GM12878 (cell line): Measurements from ENCODE around the gene POMT2. TPM values are rescaled to one million over a fixed set of nuclear protein-coding genes. Genes with fewer than 3 reads are reported as not detected.

Experiments used
- ATAC-seq: fragments of 200-7000 bp; cut with Tn5 transposase; 3 replicates; pipeline ENCODE4 v1.9.1; 2020; ENCODE audit warnings: mild to moderate bottlenecking, moderate library complexity
- BruUV-seq: library from RNA; stranded (reverse); fragments of 400-500 nt; replicated peaks from 2 replicates; lab custom pipeline; 2021; lab: Mats Ljungman, UMichigan
- CTCF ChIA-PET: fragments of 300-600 bp; sonication (Branson Sonifier 250); formaldehyde crosslinking; extraction: SDS; loops from one replicate; lab custom pipeline; 2021; ENCODE audit warnings: inconsistent platforms; lab: Yijun Ruan, JAX
- POLR2A ChIA-PET: fragments of 350-600 bp; formaldehyde crosslinking; extraction: SDS; loops from one replicate; lab custom pipeline; 2021; ENCODE audit warnings: inconsistent platforms; lab: Charles Lee
- RAD21 ChIA-PET: fragments of 300-600 bp; sonication (Branson Sonifier 250); formaldehyde crosslinking; loops from one replicate; lab custom pipeline; 2023; ENCODE audit warnings: antibody characterized with exemption; ENCODE audit not compliant: unreplicated experiment; lab: Charles Lee
- SMC1A ChIA-PET: fragments of 300-600 bp; sonication (Branson Sonifier 250); formaldehyde crosslinking; loops from one replicate; lab custom pipeline; 2023; ENCODE audit not compliant: unreplicated experiment, uncharacterized antibody; lab: Charles Lee
- DNase-seq: peaks from one replicate; pipeline ENCODE4 v3.0.0-alpha.2; 2011; ENCODE audit warnings: low read depth, low spot score
- FAIRE-seq: peaks from 3 replicates; lab custom pipeline; 2011; peaks lifted over from hg19 to GRCh38; lab: Jason Lieb, UNC
- H2AFZ ChIP-seq: 2 replicates; pipeline ENCODE4 v1.6.0; 2011; ENCODE audit warnings: low read depth, low read length, control low read depth; ENCODE audit not compliant: control insufficient read depth
- H3K27ac ChIP-seq: 2 replicates; pipeline ENCODE4 v1.5.1; 2011; ENCODE audit warnings: control low read depth; ENCODE audit not compliant: control insufficient read depth, insufficient read depth
- H3K27me3 ChIP-seq, 2 experiments: replicated peaks in 1 of 2; 2 replicates each; pipeline versions ENCODE4 v1.6.0 to v1.6.1; 2011; ENCODE audit warnings: low read length in 1 of 2; ENCODE audit not compliant: control insufficient read depth in 2 of 2, insufficient read depth in 2 of 2
- H3K36me3 ChIP-seq, 2 experiments: 2 replicates each; pipeline ENCODE4 v1.5.1; 2011; ENCODE audit warnings: low read length in 1 of 2; ENCODE audit not compliant: control insufficient read depth in 2 of 2, insufficient read depth in 2 of 2
- H3K4me1 ChIP-seq: 2 replicates; pipeline ENCODE4 v1.6.1; 2011; ENCODE audit warnings: mild to moderate bottlenecking, low read length, moderate library complexity, mixed read lengths; ENCODE audit not compliant: control insufficient read depth, insufficient read depth
- H3K4me2 ChIP-seq: 2 replicates; pipeline ENCODE4 v1.6.0; 2011; ENCODE audit warnings: control low read depth; ENCODE audit not compliant: control insufficient read depth, insufficient read depth
- H3K4me3 ChIP-seq: fragments of 200-600 bp; sonication (generic); 2 replicates; pipeline ENCODE4 v1.5.1; 2016
- H3K79me2 ChIP-seq: 2 replicates; pipeline ENCODE4 v1.6.0; 2011; ENCODE audit warnings: low read length; ENCODE audit not compliant: control insufficient read depth, insufficient read depth
- H3K9ac ChIP-seq: 2 replicates; pipeline ENCODE4 v1.8.0; 2011; ENCODE audit warnings: low read length, control low read depth, mixed read lengths; ENCODE audit not compliant: control insufficient read depth, insufficient read depth
- H3K9me3 ChIP-seq: replicated peaks from 3 replicates; pipeline ENCODE4 v1.5.1; 2011; ENCODE audit warnings: mild to moderate bottlenecking, low read length; ENCODE audit not compliant: control insufficient read depth, insufficient read depth
- H4K20me1 ChIP-seq: 2 replicates; pipeline ENCODE4 v1.6.0; 2011; ENCODE audit not compliant: control insufficient read depth, insufficient read depth
- BACH1 ChIP-seq: fragments of 450-650 bp; IDR thresholded peaks from 2 replicates; pipeline ENCODE4 v1.6.1; 2017; ENCODE audit warnings: mild to moderate bottlenecking, borderline replicate concordance
- BCLAF1 ChIP-seq: fragments of 450-650 bp; IDR thresholded peaks from 2 replicates; pipeline ENCODE4 v1.6.1; 2017; ENCODE audit warnings: antibody characterized with exemption, mild to moderate bottlenecking, moderate library complexity
- BRCA1 ChIP-seq: IDR thresholded peaks from 2 replicates; pipeline ENCODE4 v1.6.1; 2011; ENCODE audit warnings: low read depth, low read length, improper control_type of control experiment
- FOXM1 ChIP-seq: IDR thresholded peaks from 2 replicates; pipeline ENCODE4 v1.6.1; 2012; ENCODE audit warnings: low read depth, mild to moderate bottlenecking, inconsistent platforms, low read length, moderate library complexity
- IKZF1 ChIP-seq: fragments of 450-650 bp; conservative IDR thresholded peaks from 2 replicates; pipeline ENCODE4 v1.6.1; 2017; ENCODE audit warnings: antibody characterized with exemption, mild to moderate bottlenecking
- MYB ChIP-seq: fragments of 150-350 bp; IDR thresholded peaks from 2 replicates; pipeline ENCODE4 v1.6.1; 2014; ENCODE audit warnings: mild to moderate bottlenecking, low read depth, low read length, borderline replicate concordance
- NKRF ChIP-seq: fragments of 450-650 bp; conservative IDR thresholded peaks from 2 replicates; pipeline ENCODE4 v1.6.1; 2017; ENCODE audit warnings: mild to moderate bottlenecking, moderate library complexity
- NR2C1 ChIP-seq: fragments of 450-650 bp; IDR thresholded peaks from 2 replicates; pipeline ENCODE4 v1.6.1; 2017; ENCODE audit warnings: antibody characterized with exemption, mild to moderate bottlenecking, moderate library complexity
- NR2C2 ChIP-seq: IDR thresholded peaks from 2 replicates; pipeline ENCODE4 v1.6.1; 2011; ENCODE audit warnings: borderline replicate concordance, low read depth; ENCODE audit not compliant: control insufficient read depth, insufficient read length
- PAX8 ChIP-seq: fragments of 450-650 bp; IDR thresholded peaks from 2 replicates; pipeline ENCODE4 v1.6.1; 2017; ENCODE audit warnings: mild to moderate bottlenecking, moderate library complexity
- POU2F2 ChIP-seq: IDR thresholded peaks from 3 replicates; pipeline ENCODE4 v1.6.1; 2011; ENCODE audit warnings: low read depth, mild to moderate bottlenecking, low read length, borderline replicate concordance
- SREBF1 ChIP-seq: IDR thresholded peaks from 2 replicates; pipeline ENCODE4 v1.6.1; 2012; ENCODE audit warnings: mild to moderate bottlenecking, low read length
- SREBF2 ChIP-seq: IDR thresholded peaks from 2 replicates; pipeline ENCODE4 v1.6.1; 2012; ENCODE audit warnings: mild to moderate bottlenecking, low read length
- WRNIP1 ChIP-seq: IDR thresholded peaks from 2 replicates; pipeline ENCODE4 v1.6.1; 2011; ENCODE audit warnings: low read depth, low read length, improper control_type of control experiment, borderline replicate concordance
- WGBS: methylation state at CpG from one replicate; pipeline ENCODE4 v1.1.6; 2016; ENCODE audit warnings: low lambda C conversion rate; ENCODE audit not compliant: insufficient replicate concordance, insufficient coverage; ENCODE audit errors: missing lambda C conversion rate; 5-methylcytosine and 5-hydroxymethylcytosine counted together
- in situ Hi-C: fragments of 300-500 bp; cut with MboI; formaldehyde crosslinking; loops from 9 replicates; pipeline ENCODE4 v1.14.3; 2018; ENCODE audit warnings: mixed read lengths
- intact Hi-C: fragments of 100-400 bp; cut with micrococcal nuclease; formaldehyde crosslinking; loops from one replicate; pipeline ENCODE4 v1.14.2; 2022; ENCODE audit not compliant: unreplicated experiment
- polyA plus RNA-seq, 11 experiments: library from polyadenylated mRNA; depleted of rRNA in 4 of 11; unstranded in 6 of 11; stranded (reverse) in 5 of 11; fragments of >200 nt; fragmentation: Nextera tagmentation in 4 of 11; fragmentation: Illumina TruSeq in 1 of 11; extraction: Ambion mirVana in 4 of 11; extraction: Trizol in 1 of 11; gene quantifications; 1 replicate in 1 of 11; 2 replicates in 10 of 11; pipeline versions ENCODE4 v1.2.1 to v1.2.3, GENCODE V29; 2011 to 2016; ENCODE audit warnings: inconsistent platforms in 2 of 11, missing spikeins in 2 of 11, low read depth in 1 of 11
- total RNA-seq, 4 experiments: library from RNA; depleted of rRNA in 3 of 4; stranded (reverse); fragments of >200 nt in 3 of 4; fragmentation: Illumina TruSeq in 1 of 4; extraction: Trizol in 1 of 4; gene quantifications; 2 replicates each; pipeline versions ENCODE4 v1.2.1 to v1.2.3, GENCODE V29; 2013 to 2021

Gene POMT2
- total and polyA plus RNA-seq, 10 of the 15 experiments (the other 5 are each of a cell fraction or from before 2014, with no cell fraction given) = 0.23 to 13.9 (median 6.5) TPM

GRCh38 chr14:77248666-77249065, 72.0 kb downstream of the POMT2 start:
- Histone ChIP-seq H3K4me1 (no peaks in the 10 kb centered on the region), H3K27ac (no peak overlapping the region), H2AFZ (no peak overlapping the region), H3K4me3 (no peak overlapping the region), H4K20me1 (no peaks in the 10 kb centered on the region), H3K36me3 (no peaks in the 10 kb centered on the region), H3K27me3 (no peaks in the 10 kb centered on the region; a peak in 1 of 4 replicates), H3K4me2 (no peak overlapping the region), H3K9me3 (no peaks in the 10 kb centered on the region), H3K79me2 (no peaks in the 10 kb centered on the region), H3K9ac (no peak overlapping the region)
- ChIA-PET RAD21 (no interaction called here), CTCF (no interaction called here), SMC1A (no interaction called here), POLR2A (no interaction called here)
- 47% methylated on average over 7 of the region's 7 CpGs for WGBS
- FAIRE-seq (no peak), ATAC-seq (no peak), DNase-seq (no peak)
- in situ Hi-C loops (no loop called here), intact Hi-C loops (no loop called here)
- BruUV-seq = no TSS peak
- no peak for TF ChIP-seq POU2F2
- no peak for TF ChIP-seq BACH1
- no peak for TF ChIP-seq NR2C1
- TF ChIP-seq NR2C2 = no peak
- TF ChIP-seq SREBF2 = no peak
- TF ChIP-seq IKZF1 = no peak

- DNase-seq (no peak), FAIRE-seq (no peak), ATAC-seq (no peak)
- WGBS = 41% methylated on average over 1 of the region's 1 CpG
- H3K27ac ChIP-seq = no peak overlapping the region
- H2AFZ ChIP-seq = no peak overlapping the region
- H3K79me2 ChIP-seq = no peaks in the 10 kb centered on the region
- ChIA-PET CTCF (interaction anchor here (0.7 to 1.7 kb wide), 2 partner anchors 10 to 372 kb away, joined by 3 to 4 read pairs; no protein-coding TSS in a partner anchor), SMC1A (no interaction called here), RAD21 (no interaction called here), POLR2A (no interaction called here)
- H3K9ac ChIP-seq = no peak overlapping the region
- H4K20me1 ChIP-seq = no peaks in the 10 kb centered on the region
- H3K27me3 ChIP-seq = peaks cover 0 to 1% of the 10 kb centered on the region in 2 experiments; a peak in 1 of 4 replicates
- no peaks in the 10 kb centered on the region for H3K9me3 ChIP-seq
- no peak overlapping the region for H3K4me3 ChIP-seq
- H3K4me1 ChIP-seq = no peaks in the 10 kb centered on the region
- H3K36me3 ChIP-seq = no peaks in the 10 kb centered on the region
- intact Hi-C loops = no loop called here
- no TSS peak for BruUV-seq
- H3K4me2 ChIP-seq = no peak overlapping the region
- in situ Hi-C loops = no loop called here
- TF ChIP-seq NKRF (no peak), FOXM1 (no peak), WRNIP1 (no peak), BRCA1 (no peak), MYB (no peak), PAX8 (no peak), BCLAF1 (no peak), SREBF1 (no peak)
Observed at GRCh38 chr14:77246784-77247183, 73.9 kb downstream of the POMT2 start.
